A673 (cell line): ENCODE results near the gene GATA6. TPM values are rescaled to one million over a fixed set of nuclear protein-coding genes. Genes with fewer than 3 reads are reported as not detected.
"Not testable (repeated sequence)": the region's sequence is repeated elsewhere in the genome, so short reads cannot be mapped to it uniquely, and the experiment has no call there.

ENCODE experiments used
- BruUV-seq: library from RNA; stranded (reverse); fragments of 400-500 nt; replicated peaks from 2 replicates; lab custom pipeline; 2021; lab: Mats Ljungman, UMichigan
- CTCF ChIA-PET: fragments of 300-600 bp; sonication (Branson Sonifier 250); formaldehyde crosslinking; loops from one replicate; lab custom pipeline; 2022; ENCODE audit warnings: antibody characterized with exemption; lab: Charles Lee
- POLR2A ChIA-PET: fragments of 300-600 bp; sonication (Branson Sonifier 250); formaldehyde crosslinking; loops from one replicate; lab custom pipeline; 2022; ENCODE audit warnings: antibody characterized with exemption; ENCODE audit not compliant: low non-redundant PET; lab: Charles Lee
- DNase-seq: peaks from one replicate; pipeline ENCODE4 v3.0.0-alpha.2; 2015; ENCODE audit warnings: low spot score
- H3K27ac ChIP-seq: fragments of 200-600 bp; sonication (generic); 2 replicates; pipeline ENCODE4 v1.5.1; 2016; ENCODE audit warnings: mixed run types, low read depth, mild to moderate bottlenecking, mixed read lengths, antibody characterized with exemption, low read length; ENCODE audit not compliant: poor library complexity, severe bottlenecking
- H3K27me3 ChIP-seq: fragments of 200-600 bp; sonication (generic); replicated peaks from 2 replicates; pipeline ENCODE4 v1.6.1; 2017; ENCODE audit warnings: mixed run types, low read depth, mild to moderate bottlenecking, mixed read lengths, antibody characterized with exemption, low read length; ENCODE audit not compliant: insufficient read depth, poor library complexity
- H3K36me3 ChIP-seq: fragments of 200-600 bp; sonication (generic); 2 replicates; pipeline ENCODE4 v1.6.1; 2016; ENCODE audit warnings: mixed run types, mild to moderate bottlenecking, mixed read lengths, antibody characterized with exemption, low read length; ENCODE audit not compliant: insufficient read depth, poor library complexity, severe bottlenecking
- H3K4me1 ChIP-seq: fragments of 200-600 bp; sonication (generic); 2 replicates; pipeline ENCODE4 v1.6.1; 2017; ENCODE audit warnings: mixed run types, mild to moderate bottlenecking, mixed read lengths, antibody characterized with exemption, low read length; ENCODE audit not compliant: insufficient read depth, poor library complexity, severe bottlenecking
- H3K4me3 ChIP-seq: fragments of 200-600 bp; sonication (generic); 2 replicates; pipeline ENCODE4 v1.5.1; 2016; ENCODE audit warnings: low read depth, mixed run types, mild to moderate bottlenecking, mixed read lengths, low read length; ENCODE audit not compliant: poor library complexity, severe bottlenecking
- H3K9me3 ChIP-seq: fragments of 200-600 bp; sonication (generic); 2 replicates; pipeline ENCODE4 v1.6.1; 2016; ENCODE audit warnings: mixed run types, low read depth, mild to moderate bottlenecking, mixed read lengths, antibody characterized with exemption, low read length; ENCODE audit not compliant: poor library complexity, severe bottlenecking
- EZH2 ChIP-seq: fragments of 200-600 bp; sonication (generic); IDR thresholded peaks from 2 replicates; pipeline ENCODE4 v1.6.1; 2017; ENCODE audit warnings: borderline replicate concordance, low read depth, mild to moderate bottlenecking, mixed read lengths, antibody characterized with exemption, low read length; ENCODE audit not compliant: poor library complexity, severe bottlenecking
- intact Hi-C: fragments of 100-400 bp; cut with micrococcal nuclease; formaldehyde crosslinking; loops from one replicate; pipeline ENCODE4 v1.10.0; 2022; ENCODE audit not compliant: unreplicated experiment
- total RNA-seq: library from RNA; stranded (reverse); gene quantifications from 2 replicates; pipeline ENCODE4 v1.2.3, GENCODE V29; 2021
- TF ChIP-seq, protein P1 (sequence below): fragments of 300-800, 200-600 bp; sonication (generic); conservative IDR thresholded peaks from 2 replicates; pipeline ENCODE4 v1.5.1; 2017; ENCODE audit warnings: low read depth, mild to moderate bottlenecking, antibody characterized with exemption, low read length, moderate library complexity, mixed read lengths

GATA6 gene
- total RNA-seq, 1 experiment from 2014 or later, result 0.21 TPM

GRCh38 chr18:22218835-22219234 is 49.4 kb downstream of the GATA6 start:
- CTCF ChIA-PET, result no interaction called here
- POLR2A ChIA-PET, result no interaction called here
- BruUV-seq, result no TSS peak

DNA sequence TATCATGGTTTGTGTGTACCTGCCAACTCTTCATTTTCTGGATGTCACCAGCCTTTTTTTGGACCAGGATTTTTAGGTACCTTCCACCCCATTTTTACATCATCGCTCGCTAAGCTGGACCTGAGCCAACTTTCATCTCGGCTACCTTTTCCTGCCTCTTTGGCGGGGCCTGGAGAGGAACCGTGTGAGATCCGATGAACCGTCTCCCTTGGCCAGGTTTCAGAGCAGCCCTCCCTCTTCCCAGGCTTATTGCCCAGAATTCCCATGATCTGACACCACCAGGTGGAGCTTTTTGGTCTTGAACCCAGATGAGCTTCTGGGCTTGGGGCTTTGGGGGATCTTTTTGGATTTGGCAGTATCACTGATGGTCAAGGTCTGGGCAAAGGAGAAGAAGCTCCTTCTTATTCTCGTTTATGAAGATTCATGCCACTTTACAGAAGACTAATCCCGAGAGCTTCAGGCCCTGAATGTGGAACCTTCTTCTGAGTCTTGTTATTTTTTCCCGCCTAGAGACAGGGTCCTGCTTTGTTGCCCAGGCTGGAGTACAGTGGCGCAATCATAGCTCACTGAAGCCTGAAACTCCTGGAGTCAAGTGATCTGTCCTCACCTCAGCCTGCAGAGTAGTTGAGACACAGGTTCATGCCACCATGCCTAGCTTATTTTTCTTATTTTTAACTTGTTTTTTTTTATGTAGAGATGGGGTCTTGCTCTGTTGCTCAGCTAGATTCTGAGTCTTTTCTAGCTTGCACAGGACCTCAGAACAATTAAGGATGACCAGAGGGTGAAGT is 50.4 kb downstream of the GATA6 start:
- Histone ChIP-seq H3K27ac (no peak overlapping the region), H3K4me1 (no peaks in the 10 kb centered on the region), H3K36me3 (no peaks in the 10 kb centered on the region), H3K4me3 (no peak overlapping the region), H3K9me3 (no peaks in the 10 kb centered on the region), H3K27me3 (peaks cover 3% of the 10 kb centered on the region)
- CTCF ChIA-PET, result interaction anchor here (1.0 kb wide), 1 partner anchor 343 kb away, joined by 3 read pairs; no protein-coding TSS in a partner anchor
- BruUV-seq, result no TSS peak
- intact Hi-C loops, result no loop called here
- POLR2A ChIA-PET, result interaction anchor here (0.7 kb wide), 1 partner anchor 230 kb away, joined by 6 read pairs; no protein-coding TSS in a partner anchor
- no peak for TF ChIP-seq EZH2
- TF ChIP-seq, protein P1, sequence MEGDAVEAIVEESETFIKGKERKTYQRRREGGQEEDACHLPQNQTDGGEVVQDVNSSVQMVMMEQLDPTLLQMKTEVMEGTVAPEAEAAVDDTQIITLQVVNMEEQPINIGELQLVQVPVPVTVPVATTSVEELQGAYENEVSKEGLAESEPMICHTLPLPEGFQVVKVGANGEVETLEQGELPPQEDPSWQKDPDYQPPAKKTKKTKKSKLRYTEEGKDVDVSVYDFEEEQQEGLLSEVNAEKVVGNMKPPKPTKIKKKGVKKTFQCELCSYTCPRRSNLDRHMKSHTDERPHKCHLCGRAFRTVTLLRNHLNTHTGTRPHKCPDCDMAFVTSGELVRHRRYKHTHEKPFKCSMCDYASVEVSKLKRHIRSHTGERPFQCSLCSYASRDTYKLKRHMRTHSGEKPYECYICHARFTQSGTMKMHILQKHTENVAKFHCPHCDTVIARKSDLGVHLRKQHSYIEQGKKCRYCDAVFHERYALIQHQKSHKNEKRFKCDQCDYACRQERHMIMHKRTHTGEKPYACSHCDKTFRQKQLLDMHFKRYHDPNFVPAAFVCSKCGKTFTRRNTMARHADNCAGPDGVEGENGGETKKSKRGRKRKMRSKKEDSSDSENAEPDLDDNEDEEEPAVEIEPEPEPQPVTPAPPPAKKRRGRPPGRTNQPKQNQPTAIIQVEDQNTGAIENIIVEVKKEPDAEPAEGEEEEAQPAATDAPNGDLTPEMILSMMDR, result no peak
- DNase-seq, result no peak

More at GRCh38 chr18:22218835-22219234, 49.4 kb downstream of the GATA6 start:
- H3K4me3 ChIP-seq, result no peak overlapping the region
- H3K4me1 ChIP-seq, result no peaks in the 10 kb centered on the region
- TF ChIP-seq, protein P1, result no peak
- TF ChIP-seq EZH2, result no peak
- DNase-seq, result no peak
- no peaks in the 10 kb centered on the region for H3K36me3 ChIP-seq
- intact Hi-C loops, result no loop called here
- no peak overlapping the region for H3K27ac ChIP-seq
- no peaks in the 10 kb centered on the region for H3K9me3 ChIP-seq
- no peaks in the 10 kb centered on the region for H3K27me3 ChIP-seq

DNA sequence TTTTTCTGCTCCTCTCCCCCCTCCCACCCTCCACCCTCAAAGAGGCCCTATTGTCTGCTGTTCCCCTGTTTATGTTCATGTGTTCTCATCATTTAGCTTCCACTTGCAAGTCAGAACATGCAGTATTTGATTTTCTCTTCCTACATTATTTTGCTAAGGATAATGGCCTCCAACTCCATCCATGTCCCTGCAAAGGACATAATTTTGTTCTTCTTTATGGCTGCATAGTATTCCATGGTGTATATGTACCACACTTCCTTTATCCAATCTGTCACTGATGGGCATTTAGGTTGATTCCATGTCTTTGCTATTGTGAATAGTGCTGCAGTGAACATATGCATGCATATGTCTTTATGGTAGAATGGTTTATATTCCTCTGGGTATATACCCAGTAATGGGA is 51.2 kb downstream of the GATA6 start:
- DNase-seq, H3K4me3 ChIP-seq, H3K27ac ChIP-seq, intact Hi-C loops, H3K9me3 ChIP-seq, H3K4me1 ChIP-seq, H3K36me3 ChIP-seq, BruUV-seq, POLR2A ChIA-PET, H3K27me3 ChIP-seq: not testable (repeated sequence)
- CTCF ChIA-PET, result interaction anchor here (1.0 kb wide), 1 partner anchor 342 kb away, joined by 3 read pairs; no protein-coding TSS in a partner anchor
